A673 (cell line): ENCODE results near the gene PREX1. TPM values are rescaled to one million over a fixed set of nuclear protein-coding genes. Genes with fewer than 3 reads are reported as not detected.

Experiments
- BruUV-seq: library from RNA; stranded (reverse); fragments of 400-500 nt; replicated peaks from 2 replicates; lab custom pipeline; 2021; lab: Mats Ljungman, UMichigan
- CTCF ChIA-PET: fragments of 300-600 bp; sonication (Branson Sonifier 250); formaldehyde crosslinking; loops from one replicate; lab custom pipeline; 2022; ENCODE audit warnings: antibody characterized with exemption; lab: Charles Lee
- POLR2A ChIA-PET: fragments of 300-600 bp; sonication (Branson Sonifier 250); formaldehyde crosslinking; loops from one replicate; lab custom pipeline; 2022; ENCODE audit warnings: antibody characterized with exemption; ENCODE audit not compliant: low non-redundant PET; lab: Charles Lee
- DNase-seq: peaks from one replicate; pipeline ENCODE4 v3.0.0-alpha.2; 2015; ENCODE audit warnings: low spot score
- H3K27ac ChIP-seq: fragments of 200-600 bp; sonication (generic); 2 replicates; pipeline ENCODE4 v1.5.1; 2016; ENCODE audit warnings: mixed run types, low read depth, mild to moderate bottlenecking, mixed read lengths, antibody characterized with exemption, low read length; ENCODE audit not compliant: poor library complexity, severe bottlenecking
- H3K27me3 ChIP-seq: fragments of 200-600 bp; sonication (generic); replicated peaks from 2 replicates; pipeline ENCODE4 v1.6.1; 2017; ENCODE audit warnings: mixed run types, low read depth, mild to moderate bottlenecking, mixed read lengths, antibody characterized with exemption, low read length; ENCODE audit not compliant: insufficient read depth, poor library complexity
- H3K36me3 ChIP-seq: fragments of 200-600 bp; sonication (generic); 2 replicates; pipeline ENCODE4 v1.6.1; 2016; ENCODE audit warnings: mixed run types, mild to moderate bottlenecking, mixed read lengths, antibody characterized with exemption, low read length; ENCODE audit not compliant: insufficient read depth, poor library complexity, severe bottlenecking
- H3K4me1 ChIP-seq: fragments of 200-600 bp; sonication (generic); 2 replicates; pipeline ENCODE4 v1.6.1; 2017; ENCODE audit warnings: mixed run types, mild to moderate bottlenecking, mixed read lengths, antibody characterized with exemption, low read length; ENCODE audit not compliant: insufficient read depth, poor library complexity, severe bottlenecking
- H3K4me3 ChIP-seq: fragments of 200-600 bp; sonication (generic); 2 replicates; pipeline ENCODE4 v1.5.1; 2016; ENCODE audit warnings: low read depth, mixed run types, mild to moderate bottlenecking, mixed read lengths, low read length; ENCODE audit not compliant: poor library complexity, severe bottlenecking
- H3K9me3 ChIP-seq: fragments of 200-600 bp; sonication (generic); 2 replicates; pipeline ENCODE4 v1.6.1; 2016; ENCODE audit warnings: mixed run types, low read depth, mild to moderate bottlenecking, mixed read lengths, antibody characterized with exemption, low read length; ENCODE audit not compliant: poor library complexity, severe bottlenecking
- EZH2 ChIP-seq: fragments of 200-600 bp; sonication (generic); IDR thresholded peaks from 2 replicates; pipeline ENCODE4 v1.6.1; 2017; ENCODE audit warnings: borderline replicate concordance, low read depth, mild to moderate bottlenecking, mixed read lengths, antibody characterized with exemption, low read length; ENCODE audit not compliant: poor library complexity, severe bottlenecking
- intact Hi-C: fragments of 100-400 bp; cut with micrococcal nuclease; formaldehyde crosslinking; loops from one replicate; pipeline ENCODE4 v1.10.0; 2022; ENCODE audit not compliant: unreplicated experiment
- total RNA-seq: library from RNA; stranded (reverse); gene quantifications from 2 replicates; pipeline ENCODE4 v1.2.3, GENCODE V29; 2021
- TF ChIP-seq, protein P1 (sequence below): fragments of 300-800, 200-600 bp; sonication (generic); conservative IDR thresholded peaks from 2 replicates; pipeline ENCODE4 v1.5.1; 2017; ENCODE audit warnings: low read depth, mild to moderate bottlenecking, antibody characterized with exemption, low read length, moderate library complexity, mixed read lengths

Gene PREX1
- total RNA-seq, 1 experiment from 2014 or later, result 145 TPM

DNA sequence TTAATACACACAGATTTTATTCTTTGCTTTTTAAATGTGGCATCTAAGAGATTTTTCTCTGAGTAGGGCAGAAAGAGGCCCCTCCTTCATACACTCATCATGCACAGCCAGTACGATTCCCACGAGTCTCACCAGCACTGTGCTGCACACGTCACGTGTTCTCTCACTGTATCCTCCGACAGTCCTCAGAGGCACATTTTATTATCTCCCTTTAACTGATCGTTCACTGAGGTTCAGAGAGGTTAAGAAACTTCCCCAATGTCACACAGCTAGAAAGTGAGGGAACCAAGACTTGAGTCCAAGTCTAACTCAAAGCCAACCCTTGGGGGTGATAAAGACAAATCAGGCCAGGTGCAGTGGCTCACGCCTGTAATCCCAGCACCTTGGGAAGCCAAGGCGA is 142.5 kb downstream of the PREX1 start:
- intact Hi-C loops, result no loop called here
- peak; percentile 50 for DNase-seq
- Histone ChIP-seq H3K4me3 (no peak overlapping the region), H3K36me3 (peaks cover 40% of the 10 kb centered on the region), H3K9me3 (no peaks in the 10 kb centered on the region), H3K4me1 (peaks cover 80% of the 10 kb centered on the region), H3K27me3 (no peaks in the 10 kb centered on the region), H3K27ac (peak overlapping the region; percentile 92)
- no TSS peak for BruUV-seq
- ChIA-PET POLR2A (no interaction called here), CTCF (interaction anchor here (1.9 kb wide), 1 partner anchor 28 kb away, joined by 4 read pairs; no protein-coding TSS in a partner anchor)
- TF ChIP-seq, protein P1, sequence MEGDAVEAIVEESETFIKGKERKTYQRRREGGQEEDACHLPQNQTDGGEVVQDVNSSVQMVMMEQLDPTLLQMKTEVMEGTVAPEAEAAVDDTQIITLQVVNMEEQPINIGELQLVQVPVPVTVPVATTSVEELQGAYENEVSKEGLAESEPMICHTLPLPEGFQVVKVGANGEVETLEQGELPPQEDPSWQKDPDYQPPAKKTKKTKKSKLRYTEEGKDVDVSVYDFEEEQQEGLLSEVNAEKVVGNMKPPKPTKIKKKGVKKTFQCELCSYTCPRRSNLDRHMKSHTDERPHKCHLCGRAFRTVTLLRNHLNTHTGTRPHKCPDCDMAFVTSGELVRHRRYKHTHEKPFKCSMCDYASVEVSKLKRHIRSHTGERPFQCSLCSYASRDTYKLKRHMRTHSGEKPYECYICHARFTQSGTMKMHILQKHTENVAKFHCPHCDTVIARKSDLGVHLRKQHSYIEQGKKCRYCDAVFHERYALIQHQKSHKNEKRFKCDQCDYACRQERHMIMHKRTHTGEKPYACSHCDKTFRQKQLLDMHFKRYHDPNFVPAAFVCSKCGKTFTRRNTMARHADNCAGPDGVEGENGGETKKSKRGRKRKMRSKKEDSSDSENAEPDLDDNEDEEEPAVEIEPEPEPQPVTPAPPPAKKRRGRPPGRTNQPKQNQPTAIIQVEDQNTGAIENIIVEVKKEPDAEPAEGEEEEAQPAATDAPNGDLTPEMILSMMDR, result no peak
- TF ChIP-seq EZH2, result no peak

DNA sequence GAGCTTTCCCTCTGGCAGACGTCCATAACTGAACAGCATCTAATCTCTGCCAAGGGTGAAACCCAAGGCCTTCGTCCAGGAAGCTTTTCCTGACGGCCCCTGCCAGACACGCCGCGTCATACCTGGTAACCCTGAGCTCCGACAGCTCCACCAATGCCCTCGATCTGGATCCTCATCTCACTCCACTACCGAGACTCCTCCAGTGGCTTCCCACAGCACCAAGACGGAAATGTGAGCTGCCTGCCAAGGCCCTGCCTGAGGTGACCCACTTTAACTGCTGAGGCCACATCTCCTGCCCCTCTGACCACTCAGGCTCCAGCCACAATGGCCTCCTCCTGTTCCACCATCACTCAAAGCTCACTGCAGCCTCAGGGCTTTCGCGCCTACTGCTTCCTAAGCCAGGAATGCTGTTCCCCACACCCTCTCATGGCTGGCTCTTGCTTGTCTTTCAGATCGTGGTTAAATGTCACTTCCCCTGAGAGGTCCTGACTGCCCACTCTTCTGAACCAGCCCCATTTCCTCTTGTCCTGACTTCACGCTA is 143.2 kb downstream of the PREX1 start:
- intact Hi-C loops, result loop anchor here (5.0 kb wide), 1 partner anchor 143 kb away; the partner anchor contains the start of gene PREX1
- ChIA-PET CTCF (interaction anchor here (1.9 kb wide), 1 partner anchor 27 kb away, joined by 4 read pairs; no protein-coding TSS in a partner anchor), POLR2A (no interaction called here)
- no peak for DNase-seq
- Histone ChIP-seq H3K4me3 (no peak overlapping the region), H3K9me3 (no peaks in the 10 kb centered on the region), H3K4me1 (peaks cover 80% of the 10 kb centered on the region), H3K27ac (peak overlapping the region; percentile 92), H3K27me3 (no peaks in the 10 kb centered on the region), H3K36me3 (peaks cover 44% of the 10 kb centered on the region)
- no TSS peak for BruUV-seq
- TF ChIP-seq EZH2, result no peak
- TF ChIP-seq, protein P1, result no peak

DNA sequence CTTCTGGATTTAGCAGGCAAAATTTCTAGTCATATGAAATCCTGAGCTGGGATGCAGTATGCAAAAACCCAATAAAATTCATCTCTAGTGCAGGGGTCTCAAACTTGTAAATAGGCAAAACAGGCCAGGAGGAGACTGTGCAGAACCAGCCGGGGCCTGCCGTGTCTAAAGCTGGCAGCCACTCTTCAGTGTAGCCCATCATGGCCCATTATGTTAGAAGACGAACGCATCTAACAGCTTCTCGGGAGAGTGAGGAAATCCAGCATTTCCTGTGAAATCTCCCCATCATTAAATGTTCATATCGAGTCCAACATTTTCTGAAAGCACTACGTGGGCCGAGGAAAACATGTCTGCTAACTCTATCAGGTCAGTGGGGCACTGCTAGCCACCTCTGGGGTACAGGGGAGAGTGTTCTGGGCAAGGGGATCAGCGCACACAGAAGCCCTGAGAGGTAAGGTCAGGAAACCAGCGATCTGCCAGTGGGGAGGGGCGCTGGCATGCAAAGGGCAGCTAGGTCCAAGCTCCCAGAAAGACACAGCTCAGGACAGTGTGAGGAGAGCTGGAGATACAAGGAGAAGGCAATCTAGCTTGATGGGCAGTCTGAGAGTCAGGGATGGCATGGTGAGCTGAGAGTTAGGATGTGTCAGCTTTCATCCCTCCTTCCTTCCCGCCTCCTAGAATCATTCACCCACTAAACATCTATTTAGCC is 144.2 kb downstream of the PREX1 start:
- POLR2A ChIA-PET, result no interaction called here
- Histone ChIP-seq H3K36me3 (peaks cover 46% of the 10 kb centered on the region), H3K4me3 (no peak overlapping the region), H3K27me3 (no peaks in the 10 kb centered on the region), H3K9me3 (no peaks in the 10 kb centered on the region), H3K27ac (peak overlapping the region; percentile 92), H3K4me1 (peaks cover 79% of the 10 kb centered on the region)
- peak; percentile 67 for DNase-seq
- CTCF ChIA-PET, result interaction anchor here (0.6 to 1.9 kb wide), 2 partner anchors 26 to 221 kb away, joined by 4 to 7 read pairs; no protein-coding TSS in a partner anchor
- no peak for TF ChIP-seq EZH2
- TF ChIP-seq, protein P1, result no peak
- intact Hi-C loops, result loop anchor here (5.0 kb wide), 1 partner anchor 144 kb away; the partner anchor contains the start of gene PREX1
- no TSS peak for BruUV-seq
